H1 (cell line): Measurements from ENCODE around the gene RAD51B.

Experiments used
- EZH2 ChIP-seq: fragments of 200-600 bp; sonication (generic); IDR thresholded peaks from 2 replicates; pipeline ENCODE4 v1.7.1; 2012; ENCODE audit warnings: low read depth, mild to moderate bottlenecking, moderate library complexity, low read length, inconsistent platforms; ENCODE audit not compliant: severe bottlenecking
- POLR2AphosphoS5 ChIP-seq: IDR thresholded peaks from 2 replicates; pipeline ENCODE4 v1.6.1; 2011; ENCODE audit warnings: low read depth, low read length
- SIRT6 ChIP-seq: IDR thresholded peaks from one replicate; pipeline ENCODE4 v1.7.1; 2012; ENCODE audit warnings: low read length, inconsistent platforms
- TAF1 ChIP-seq: IDR thresholded peaks from 2 replicates; pipeline ENCODE4 v1.6.1; 2011; ENCODE audit warnings: mild to moderate bottlenecking, low read depth, low read length
- YY1 ChIP-seq: IDR thresholded peaks from 2 replicates; pipeline ENCODE4 v1.6.1; 2011; ENCODE audit warnings: low read depth, mild to moderate bottlenecking, low read length
- TF ChIP-seq, protein P1 (sequence below): IDR thresholded peaks from 2 replicates; pipeline ENCODE4 v1.6.1; 2012; ENCODE audit warnings: inconsistent platforms
- TF ChIP-seq, protein P2 (sequence below), 3 experiments: IDR thresholded peaks; 1 replicate in 2 of 3; 2 replicates in 1 of 3; pipeline versions ENCODE4 v1.5.1 to v1.6.1; 2011; ENCODE audit warnings: low read length in 3 of 3, mild to moderate bottlenecking in 3 of 3, inconsistent platforms in 2 of 3, low read depth in 1 of 3, moderate library complexity in 1 of 3; ENCODE audit not compliant: insufficient read depth in 1 of 3; ENCODE audit errors: control extremely low read depth in 1 of 3

DNA sequence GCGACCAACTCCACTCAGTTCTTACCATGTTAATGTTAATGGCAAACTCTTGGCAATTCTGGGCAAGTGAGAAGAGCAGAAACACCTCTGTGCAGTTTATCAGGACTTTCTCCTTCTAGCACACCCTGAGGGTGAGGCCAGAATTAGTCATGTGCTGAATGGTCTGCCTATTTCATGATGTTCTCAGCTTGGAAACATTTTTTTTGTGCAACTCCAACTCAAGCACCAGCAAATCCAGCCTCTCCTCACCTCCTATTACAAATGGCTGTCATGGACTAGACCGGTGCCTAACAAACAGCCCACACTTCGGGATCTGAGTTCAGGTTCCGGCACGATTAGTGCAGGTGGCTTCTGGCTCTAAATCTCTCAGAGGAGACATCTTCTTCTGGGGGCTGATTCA lies 727.3 kb downstream of the RAD51B start:
- TF ChIP-seq, protein P1, sequence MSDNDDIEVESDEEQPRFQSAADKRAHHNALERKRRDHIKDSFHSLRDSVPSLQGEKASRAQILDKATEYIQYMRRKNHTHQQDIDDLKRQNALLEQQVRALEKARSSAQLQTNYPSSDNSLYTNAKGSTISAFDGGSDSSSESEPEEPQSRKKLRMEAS = no peak
- no peak for TF ChIP-seq EZH2
- no peak for TF ChIP-seq YY1
- no peak for TF ChIP-seq SIRT6
- no peak for TF ChIP-seq POLR2AphosphoS5
- TF ChIP-seq, protein P2, sequence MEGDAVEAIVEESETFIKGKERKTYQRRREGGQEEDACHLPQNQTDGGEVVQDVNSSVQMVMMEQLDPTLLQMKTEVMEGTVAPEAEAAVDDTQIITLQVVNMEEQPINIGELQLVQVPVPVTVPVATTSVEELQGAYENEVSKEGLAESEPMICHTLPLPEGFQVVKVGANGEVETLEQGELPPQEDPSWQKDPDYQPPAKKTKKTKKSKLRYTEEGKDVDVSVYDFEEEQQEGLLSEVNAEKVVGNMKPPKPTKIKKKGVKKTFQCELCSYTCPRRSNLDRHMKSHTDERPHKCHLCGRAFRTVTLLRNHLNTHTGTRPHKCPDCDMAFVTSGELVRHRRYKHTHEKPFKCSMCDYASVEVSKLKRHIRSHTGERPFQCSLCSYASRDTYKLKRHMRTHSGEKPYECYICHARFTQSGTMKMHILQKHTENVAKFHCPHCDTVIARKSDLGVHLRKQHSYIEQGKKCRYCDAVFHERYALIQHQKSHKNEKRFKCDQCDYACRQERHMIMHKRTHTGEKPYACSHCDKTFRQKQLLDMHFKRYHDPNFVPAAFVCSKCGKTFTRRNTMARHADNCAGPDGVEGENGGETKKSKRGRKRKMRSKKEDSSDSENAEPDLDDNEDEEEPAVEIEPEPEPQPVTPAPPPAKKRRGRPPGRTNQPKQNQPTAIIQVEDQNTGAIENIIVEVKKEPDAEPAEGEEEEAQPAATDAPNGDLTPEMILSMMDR (IDR thresholded peaks at IDR 0.05; ENCODE audit: control extremely low read depth in 1 of 3, insufficient read depth in 1 of 3, low read depth in 1 of 3, low read length in 3 of 3) = no peak
- TF ChIP-seq TAF1 = no peak
